HL-60/S4 (cell line): ENCODE data around the gene DCST1.

Source experiments
- in situ Hi-C: fragments of 300-500 bp; cut with MboI; formaldehyde crosslinking; loops from 2 replicates; pipeline ENCODE4 v1.14.3; 2022; ENCODE audit warnings: low sequenced_read_pairs

DCST1 gene

GRCh38 chr1:155030899-155031298 lies 2.7 kb upstream of the DCST1 start:
- in situ Hi-C loops = no loop called here

DNA sequence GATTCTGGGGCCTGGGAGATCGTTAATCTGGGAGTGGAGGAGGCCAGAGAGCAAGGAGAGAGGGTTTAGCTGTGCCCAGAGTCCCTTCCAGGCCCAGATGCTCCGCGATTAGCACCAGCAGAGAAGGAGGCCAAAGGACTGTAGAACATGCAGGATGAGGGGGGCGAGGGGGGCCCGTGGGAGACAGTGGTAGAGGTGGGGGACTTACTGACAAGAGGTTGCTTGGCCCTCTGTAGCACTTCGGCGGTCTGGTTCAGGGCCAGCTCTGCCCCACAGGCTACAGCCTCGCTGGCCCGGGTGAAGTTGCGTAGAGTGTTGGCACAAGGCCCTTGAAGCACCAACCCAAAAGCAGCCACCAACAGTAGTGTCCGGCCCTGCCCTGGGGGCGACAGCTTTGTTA lies 738 bp upstream of the DCST1 start:
- in situ Hi-C loops = no loop called here

DNA sequence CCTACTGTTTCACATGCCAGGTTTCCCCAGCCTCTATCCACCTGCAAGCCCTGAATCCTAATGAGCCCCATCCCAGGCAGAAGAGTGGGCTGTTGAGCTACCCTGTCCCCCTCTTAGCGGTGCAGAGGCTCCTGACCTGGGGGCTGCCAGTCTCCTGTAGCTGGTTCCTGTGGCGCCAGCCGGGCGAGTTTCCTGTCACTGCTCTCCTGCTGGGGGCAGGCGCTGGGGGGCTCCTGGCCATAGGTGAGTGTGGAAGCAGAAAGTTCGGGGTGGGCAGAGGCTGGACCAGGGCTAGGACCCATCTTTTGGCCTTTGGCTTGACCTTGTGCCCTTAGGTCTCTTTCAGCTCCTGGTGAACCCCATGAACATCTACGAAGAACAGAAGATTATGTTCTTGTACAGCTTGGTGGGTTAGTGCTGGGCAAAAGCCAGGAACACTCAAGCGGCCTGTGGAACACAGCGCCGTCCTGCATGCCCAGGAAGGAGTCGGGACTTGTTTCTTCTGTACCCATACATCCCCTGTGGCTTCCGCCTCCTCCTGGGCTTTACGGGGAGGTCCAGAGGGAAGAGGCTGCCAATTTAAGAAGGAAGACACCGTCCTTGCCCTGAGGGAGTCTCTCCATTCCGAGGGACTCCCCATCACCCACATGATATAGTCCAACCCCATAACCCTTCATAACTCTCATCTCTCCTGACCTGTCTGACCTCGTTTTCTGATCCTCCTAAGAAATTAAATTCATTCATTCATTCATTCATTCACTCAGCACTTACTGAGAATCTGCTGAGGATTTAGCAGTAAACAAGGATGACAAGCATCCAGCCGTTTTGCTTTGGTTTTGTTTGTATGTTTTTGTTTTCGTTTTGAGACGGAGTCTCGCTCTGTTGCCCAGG lies 939 bp downstream of the DCST1 start:
- in situ Hi-C loops = no loop called here

DNA sequence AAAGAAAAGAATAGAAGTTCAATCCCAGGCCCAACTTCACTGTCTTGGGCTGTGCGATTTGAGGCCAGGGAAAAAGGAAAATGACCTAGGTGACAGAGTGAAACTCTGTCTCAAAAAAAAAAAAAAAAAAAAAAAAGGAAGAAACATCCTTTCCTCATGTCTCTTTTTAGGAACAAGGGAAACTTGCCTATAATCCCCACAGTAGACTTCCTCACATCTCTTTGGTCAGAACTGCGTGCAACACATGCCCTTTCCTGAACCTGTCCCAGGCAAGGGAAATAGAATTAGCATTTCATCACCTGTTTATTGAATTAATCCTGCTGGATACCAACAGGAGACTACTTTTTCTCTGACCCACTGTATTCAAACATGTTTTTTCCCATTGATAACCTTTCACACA lies 2.3 kb downstream of the DCST1 start:
- in situ Hi-C loops = no loop called here

DNA sequence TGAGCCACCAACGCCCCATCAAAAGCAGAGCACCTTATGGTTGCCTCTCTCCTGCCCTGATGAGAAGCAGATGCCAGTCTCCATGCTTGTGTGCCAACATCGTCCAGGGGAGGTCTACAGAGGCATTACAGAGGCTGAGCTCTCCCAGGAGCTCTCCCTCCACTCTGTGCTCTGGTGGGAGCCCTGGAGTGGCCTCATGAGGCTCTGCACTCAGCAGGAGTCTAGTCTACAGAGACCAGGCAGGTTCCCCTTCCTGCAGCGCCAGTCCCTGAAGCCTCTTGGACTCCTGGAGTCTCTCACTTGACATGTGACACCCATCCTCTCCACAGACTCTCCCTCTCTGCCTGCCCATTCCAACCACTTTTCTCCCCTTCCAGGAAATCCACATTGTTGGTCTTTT lies 3.4 kb downstream of the DCST1 start:
- in situ Hi-C loops = no loop called here

DNA sequence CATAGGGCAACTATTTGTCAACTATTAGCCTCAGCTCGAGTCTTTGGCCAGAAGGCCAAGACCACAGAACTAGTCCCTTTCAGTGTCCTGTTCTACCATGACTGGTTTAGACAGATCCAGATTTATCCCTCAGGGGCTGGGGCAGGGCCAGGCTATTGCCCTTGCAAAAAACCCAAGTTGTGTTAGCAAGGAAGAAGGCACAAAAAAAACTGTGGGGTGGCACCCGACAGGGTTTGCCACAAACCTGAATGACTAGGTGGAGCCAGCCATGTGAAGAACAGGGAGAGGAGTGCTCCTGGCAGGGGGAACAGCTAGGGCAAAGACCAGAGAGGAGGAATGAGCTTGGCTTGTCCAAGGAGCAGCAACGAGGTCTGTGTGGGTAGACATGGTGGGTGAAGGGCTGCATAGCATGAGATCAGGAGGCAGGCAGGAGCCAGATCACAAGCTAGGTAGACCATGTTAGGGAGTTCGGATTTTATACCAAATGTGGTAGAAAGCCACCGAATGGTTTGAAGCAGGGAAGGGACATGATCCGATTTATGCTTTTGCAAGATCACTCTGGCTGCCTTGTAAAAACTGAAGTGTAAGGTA lies 4.3 kb downstream of the DCST1 start:
- in situ Hi-C loops = no loop called here

- in situ Hi-C loops = no loop called here
Observed at GRCh38 chr1:155038602-155039307, 5.1 kb downstream of the DCST1 start.

DNA sequence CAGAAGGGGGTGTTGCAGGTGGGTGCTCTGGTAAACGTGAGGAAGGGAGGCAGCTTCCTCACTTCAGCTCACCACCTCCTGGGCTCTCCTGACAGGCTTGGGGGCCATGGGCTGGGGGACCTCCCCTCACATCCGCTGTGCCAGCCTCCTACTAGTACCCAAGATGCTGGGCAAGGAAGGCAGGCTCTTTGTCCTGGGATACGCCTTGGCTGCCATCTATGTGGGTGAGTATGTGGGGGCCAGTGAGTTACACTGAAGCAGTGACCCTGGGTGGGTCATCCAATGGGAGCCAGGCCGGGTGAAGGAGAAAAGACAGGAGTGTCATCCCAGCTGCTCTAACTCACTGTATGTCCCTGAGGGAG lies 5.7 kb downstream of the DCST1 start:
- in situ Hi-C loops = no loop called here

- in situ Hi-C loops = no loop called here
Observed at GRCh38 chr1:155040358-155041093, 6.9 kb downstream of the DCST1 start.

DNA sequence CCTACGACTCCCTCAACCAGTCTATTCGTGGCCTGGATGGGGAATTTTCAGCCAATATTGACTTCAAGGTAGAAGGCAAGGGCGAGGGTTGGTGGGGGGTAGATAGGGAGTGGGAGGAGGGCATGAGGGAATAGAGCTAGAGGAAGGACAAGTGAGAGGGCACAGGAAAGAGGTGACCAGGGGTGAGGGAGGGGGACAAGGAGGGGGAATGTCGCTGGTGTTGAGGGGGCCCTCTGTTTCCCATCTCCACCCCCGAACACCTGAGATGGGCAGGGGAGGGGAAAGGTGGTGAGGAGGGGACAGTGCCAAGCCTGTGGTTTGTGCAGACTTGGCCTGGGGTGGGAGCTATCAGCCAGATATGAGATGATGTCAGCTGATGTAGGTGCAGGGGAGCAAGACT lies 9.2 kb downstream of the DCST1 start:
- in situ Hi-C loops = no loop called here

- in situ Hi-C loops = no loop called here
Observed at GRCh38 chr1:155043301-155043702, 9.7 kb downstream of the DCST1 start.

- in situ Hi-C loops = no loop called here
Observed at GRCh38 chr1:155043793-155044192, 10.2 kb downstream of the DCST1 start.

- in situ Hi-C loops = no loop called here
Observed at GRCh38 chr1:155044365-155044764, 10.7 kb downstream of the DCST1 start.

DNA sequence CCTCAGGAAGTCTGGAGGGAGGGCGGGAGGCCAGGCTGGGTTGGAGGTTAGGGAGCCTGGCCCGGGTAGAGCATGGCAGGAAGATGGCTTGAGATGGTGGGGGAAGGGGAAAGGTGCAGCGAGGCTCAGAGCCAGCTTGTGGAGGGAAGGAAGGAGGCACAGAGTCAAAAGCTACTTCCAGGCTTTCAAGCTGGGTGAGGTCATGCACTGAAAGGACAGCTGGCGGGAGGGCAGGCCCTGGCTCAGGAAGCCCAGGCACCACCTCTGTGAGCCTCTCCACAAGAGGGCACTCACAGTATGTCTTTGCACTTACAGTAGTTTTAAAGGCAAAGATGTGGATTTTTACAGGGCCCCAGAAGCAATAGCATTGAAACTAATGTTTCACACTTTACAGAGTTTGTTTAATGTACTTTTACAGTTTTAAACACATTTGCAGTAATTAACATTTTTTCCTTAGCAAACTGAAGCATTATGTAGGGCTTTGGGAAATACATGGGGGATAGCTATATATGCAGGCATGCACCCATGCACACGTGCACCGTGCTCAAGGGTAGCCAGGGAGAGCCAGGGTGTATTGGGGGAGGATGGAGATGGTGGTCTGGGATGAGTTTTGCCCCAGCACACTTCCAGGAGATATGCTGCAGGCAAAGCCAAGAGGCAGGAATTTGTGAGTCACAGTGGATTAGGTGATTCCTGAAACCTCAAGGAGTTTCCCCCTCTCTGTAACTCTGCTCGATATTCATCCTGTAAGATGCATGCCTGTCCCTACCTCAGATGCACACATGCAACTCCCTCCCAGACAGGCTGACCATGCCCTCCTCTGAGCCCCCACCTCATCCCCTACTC lies 11.4 kb downstream of the DCST1 start:
- in situ Hi-C loops = no loop called here

- in situ Hi-C loops = no loop called here
Observed at GRCh38 chr1:155048449-155049334, 15.1 kb downstream of the DCST1 start.

- in situ Hi-C loops = loop anchor here (25.0 kb wide), 1 partner anchor 488 kb away; the partner anchor contains the start of genes CHRNB2 and UBE2Q1
Observed at GRCh38 chr1:155049651-155050559, 16.3 kb downstream of the DCST1 start.

DNA sequence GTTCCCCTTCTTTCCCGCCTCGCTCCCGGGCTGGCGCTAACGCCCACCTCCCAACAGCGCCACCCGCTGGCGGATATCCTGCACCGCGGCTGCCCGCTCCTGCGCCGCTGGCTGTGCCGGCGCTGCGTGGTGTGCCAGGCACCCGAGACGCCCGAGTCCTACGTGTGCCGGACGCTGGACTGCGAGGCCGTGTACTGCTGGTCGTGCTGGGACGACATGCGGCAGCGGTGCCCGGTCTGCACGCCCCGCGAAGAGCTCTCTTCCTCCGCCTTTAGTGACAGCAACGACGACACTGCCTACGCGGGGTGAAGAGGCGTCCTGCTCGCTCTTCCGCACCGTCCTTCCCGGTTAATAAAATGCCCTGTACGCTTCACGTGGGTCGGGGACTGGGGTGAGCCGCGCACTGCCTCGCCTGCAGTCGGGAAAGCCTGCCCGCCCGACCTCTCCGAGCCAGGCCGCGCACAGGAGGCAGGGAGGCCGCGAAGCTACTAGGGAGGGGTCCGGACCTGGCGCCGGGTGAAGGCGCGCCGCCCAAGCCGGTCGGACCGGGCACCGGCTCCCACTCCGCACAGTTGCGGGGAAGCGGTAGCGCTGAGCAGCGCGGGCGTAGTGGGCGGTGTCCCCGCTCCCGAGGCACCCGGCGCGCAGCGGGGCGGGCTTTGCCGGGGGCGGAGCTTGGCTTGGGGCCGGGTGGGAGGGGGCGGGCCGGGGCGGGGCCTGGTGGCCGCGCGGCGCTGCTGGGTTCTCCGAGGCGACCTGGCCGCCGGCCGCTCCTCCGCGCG lies 17.1 kb downstream of the DCST1 start, which contains the start of gene ADAM15:
ADAM15 (plus strand) TSS at position 757 of the 782 bp plus-strand sequence. CDS start 71 bp downstream, outside the sequence.
- in situ Hi-C loops = loop anchor here (25.0 kb wide), 1 partner anchor 488 kb away; the partner anchor contains the start of genes CHRNB2 and UBE2Q1
